NCI-H69 (cell line): Measurements from ENCODE around the gene UBE2O.

Source experiments
- DNase-seq: peaks from one replicate; lab custom pipeline; 2025; lab: John Stamatoyannopoulos, UW

UBE2O gene

GRCh38 chr17:76388966-76389888 lies 63.7 kb downstream of the UBE2O start:
- no peak for DNase-seq

GRCh38 chr17:76386966-76387765 lies 65.8 kb downstream of the UBE2O start:
- DNase-seq = no peak

GRCh38 chr17:76385892-76386786 lies 66.8 kb downstream of the UBE2O start:
- DNase-seq = peak; percentile 81

- DNase-seq = peak; percentile 61
Observed at GRCh38 chr17:76384987-76385891, 67.7 kb downstream of the UBE2O start.

- DNase-seq = peak; percentile 82
Observed at GRCh38 chr17:76384222-76384986, 68.5 kb downstream of the UBE2O start, which contains the start of gene SPHK1. SPHK1 (plus strand) TSS chr17:76384609; CDS start chr17:76385645, 1,036 bp downstream.

GRCh38 chr17:76383546-76384221 lies 69.3 kb downstream of the UBE2O start:
- DNase-seq = peak; percentile 69

- DNase-seq = peak; percentile 69
Observed at GRCh38 chr17:76382803-76383545, 70.0 kb downstream of the UBE2O start.

GRCh38 chr17:76382351-76382802 lies 70.6 kb downstream of the UBE2O start:
- DNase-seq = no peak

GRCh38 chr17:76381633-76382350 lies 71.2 kb downstream of the UBE2O start:
- DNase-seq = no peak

GRCh38 chr17:76379646-76380376 lies 73.1 kb downstream of the UBE2O start:
- DNase-seq = no peak

GRCh38 chr17:76379275-76379641 lies 73.7 kb downstream of the UBE2O start:
- no peak for DNase-seq

GRCh38 chr17:76378548-76379274 lies 74.2 kb downstream of the UBE2O start:
- DNase-seq = peak; percentile 60

GRCh38 chr17:76376318-76377133 lies 76.4 kb downstream of the UBE2O start:
- DNase-seq = peak; percentile 80

GRCh38 chr17:76371656-76372628 lies 81.0 kb downstream of the UBE2O start:
- no peak for DNase-seq
